A673 (cell line): Measurements from ENCODE around the gene C4orf50. TPM values are rescaled to one million over a fixed set of nuclear protein-coding genes. Genes with fewer than 3 reads are reported as not detected.

Experiments used
- BruUV-seq: library from RNA; stranded (reverse); fragments of 400-500 nt; replicated peaks from 2 replicates; lab custom pipeline; 2021; lab: Mats Ljungman, UMichigan
- CTCF ChIA-PET: fragments of 300-600 bp; sonication (Branson Sonifier 250); formaldehyde crosslinking; loops from one replicate; lab custom pipeline; 2022; ENCODE audit warnings: antibody characterized with exemption; lab: Charles Lee
- POLR2A ChIA-PET: fragments of 300-600 bp; sonication (Branson Sonifier 250); formaldehyde crosslinking; loops from one replicate; lab custom pipeline; 2022; ENCODE audit warnings: antibody characterized with exemption; ENCODE audit not compliant: low non-redundant PET; lab: Charles Lee
- DNase-seq: peaks from one replicate; pipeline ENCODE4 v3.0.0-alpha.2; 2015; ENCODE audit warnings: low spot score
- H3K27ac ChIP-seq: fragments of 200-600 bp; sonication (generic); 2 replicates; pipeline ENCODE4 v1.5.1; 2016; ENCODE audit warnings: mixed run types, low read depth, mild to moderate bottlenecking, mixed read lengths, antibody characterized with exemption, low read length; ENCODE audit not compliant: poor library complexity, severe bottlenecking
- H3K27me3 ChIP-seq: fragments of 200-600 bp; sonication (generic); replicated peaks from 2 replicates; pipeline ENCODE4 v1.6.1; 2017; ENCODE audit warnings: mixed run types, low read depth, mild to moderate bottlenecking, mixed read lengths, antibody characterized with exemption, low read length; ENCODE audit not compliant: insufficient read depth, poor library complexity
- H3K36me3 ChIP-seq: fragments of 200-600 bp; sonication (generic); 2 replicates; pipeline ENCODE4 v1.6.1; 2016; ENCODE audit warnings: mixed run types, mild to moderate bottlenecking, mixed read lengths, antibody characterized with exemption, low read length; ENCODE audit not compliant: insufficient read depth, poor library complexity, severe bottlenecking
- H3K4me1 ChIP-seq: fragments of 200-600 bp; sonication (generic); 2 replicates; pipeline ENCODE4 v1.6.1; 2017; ENCODE audit warnings: mixed run types, mild to moderate bottlenecking, mixed read lengths, antibody characterized with exemption, low read length; ENCODE audit not compliant: insufficient read depth, poor library complexity, severe bottlenecking
- H3K4me3 ChIP-seq: fragments of 200-600 bp; sonication (generic); 2 replicates; pipeline ENCODE4 v1.5.1; 2016; ENCODE audit warnings: low read depth, mixed run types, mild to moderate bottlenecking, mixed read lengths, low read length; ENCODE audit not compliant: poor library complexity, severe bottlenecking
- H3K9me3 ChIP-seq: fragments of 200-600 bp; sonication (generic); 2 replicates; pipeline ENCODE4 v1.6.1; 2016; ENCODE audit warnings: mixed run types, low read depth, mild to moderate bottlenecking, mixed read lengths, antibody characterized with exemption, low read length; ENCODE audit not compliant: poor library complexity, severe bottlenecking
- EZH2 ChIP-seq: fragments of 200-600 bp; sonication (generic); IDR thresholded peaks from 2 replicates; pipeline ENCODE4 v1.6.1; 2017; ENCODE audit warnings: borderline replicate concordance, low read depth, mild to moderate bottlenecking, mixed read lengths, antibody characterized with exemption, low read length; ENCODE audit not compliant: poor library complexity, severe bottlenecking
- intact Hi-C: fragments of 100-400 bp; cut with micrococcal nuclease; formaldehyde crosslinking; loops from one replicate; pipeline ENCODE4 v1.10.0; 2022; ENCODE audit not compliant: unreplicated experiment
- total RNA-seq: library from RNA; stranded (reverse); gene quantifications from 2 replicates; pipeline ENCODE4 v1.2.3, GENCODE V29; 2021
- TF ChIP-seq, protein P1 (sequence below): fragments of 300-800, 200-600 bp; sonication (generic); conservative IDR thresholded peaks from 2 replicates; pipeline ENCODE4 v1.5.1; 2017; ENCODE audit warnings: low read depth, mild to moderate bottlenecking, antibody characterized with exemption, low read length, moderate library complexity, mixed read lengths

The C4orf50 gene
- total RNA-seq, 1 experiment from 2014 or later: not detected

DNA sequence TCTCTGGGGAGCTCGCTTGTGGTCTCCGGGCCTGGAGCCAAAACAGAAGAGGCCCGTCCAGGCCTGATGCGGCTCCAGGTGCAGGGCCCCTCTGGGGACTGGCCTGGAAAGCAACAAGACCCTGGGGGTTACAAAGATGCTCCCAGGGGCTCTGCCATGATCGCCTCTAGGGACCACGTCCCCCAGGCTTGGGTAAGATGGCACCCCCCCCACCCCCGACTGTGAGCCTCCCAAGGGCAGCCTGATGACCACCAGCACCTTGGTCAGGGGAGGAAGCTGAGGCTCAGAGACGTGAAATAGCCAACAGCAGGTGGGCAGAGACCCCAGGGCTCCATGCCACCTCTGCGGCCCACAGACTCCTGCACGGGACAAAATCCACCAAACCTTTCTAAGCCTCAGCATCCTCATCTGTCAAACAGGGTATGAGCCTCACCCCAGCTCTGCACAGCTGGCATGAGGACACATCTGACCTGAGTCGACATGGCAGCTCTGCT lies 25.4 kb downstream of the C4orf50 start:
- BruUV-seq: no TSS peak
- Histone ChIP-seq H3K4me3 (no peak overlapping the region), H3K36me3 (no peaks in the 10 kb centered on the region), H3K27me3 (no peaks in the 10 kb centered on the region), H3K9me3 (no peaks in the 10 kb centered on the region), H3K27ac (no peak overlapping the region), H3K4me1 (no peaks in the 10 kb centered on the region)
- CTCF ChIA-PET: no interaction called here
- POLR2A ChIA-PET: no interaction called here
- intact Hi-C loops: no loop called here
- no peak for DNase-seq
- TF ChIP-seq, protein P1, sequence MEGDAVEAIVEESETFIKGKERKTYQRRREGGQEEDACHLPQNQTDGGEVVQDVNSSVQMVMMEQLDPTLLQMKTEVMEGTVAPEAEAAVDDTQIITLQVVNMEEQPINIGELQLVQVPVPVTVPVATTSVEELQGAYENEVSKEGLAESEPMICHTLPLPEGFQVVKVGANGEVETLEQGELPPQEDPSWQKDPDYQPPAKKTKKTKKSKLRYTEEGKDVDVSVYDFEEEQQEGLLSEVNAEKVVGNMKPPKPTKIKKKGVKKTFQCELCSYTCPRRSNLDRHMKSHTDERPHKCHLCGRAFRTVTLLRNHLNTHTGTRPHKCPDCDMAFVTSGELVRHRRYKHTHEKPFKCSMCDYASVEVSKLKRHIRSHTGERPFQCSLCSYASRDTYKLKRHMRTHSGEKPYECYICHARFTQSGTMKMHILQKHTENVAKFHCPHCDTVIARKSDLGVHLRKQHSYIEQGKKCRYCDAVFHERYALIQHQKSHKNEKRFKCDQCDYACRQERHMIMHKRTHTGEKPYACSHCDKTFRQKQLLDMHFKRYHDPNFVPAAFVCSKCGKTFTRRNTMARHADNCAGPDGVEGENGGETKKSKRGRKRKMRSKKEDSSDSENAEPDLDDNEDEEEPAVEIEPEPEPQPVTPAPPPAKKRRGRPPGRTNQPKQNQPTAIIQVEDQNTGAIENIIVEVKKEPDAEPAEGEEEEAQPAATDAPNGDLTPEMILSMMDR: no peak
- TF ChIP-seq EZH2: no peak

DNA sequence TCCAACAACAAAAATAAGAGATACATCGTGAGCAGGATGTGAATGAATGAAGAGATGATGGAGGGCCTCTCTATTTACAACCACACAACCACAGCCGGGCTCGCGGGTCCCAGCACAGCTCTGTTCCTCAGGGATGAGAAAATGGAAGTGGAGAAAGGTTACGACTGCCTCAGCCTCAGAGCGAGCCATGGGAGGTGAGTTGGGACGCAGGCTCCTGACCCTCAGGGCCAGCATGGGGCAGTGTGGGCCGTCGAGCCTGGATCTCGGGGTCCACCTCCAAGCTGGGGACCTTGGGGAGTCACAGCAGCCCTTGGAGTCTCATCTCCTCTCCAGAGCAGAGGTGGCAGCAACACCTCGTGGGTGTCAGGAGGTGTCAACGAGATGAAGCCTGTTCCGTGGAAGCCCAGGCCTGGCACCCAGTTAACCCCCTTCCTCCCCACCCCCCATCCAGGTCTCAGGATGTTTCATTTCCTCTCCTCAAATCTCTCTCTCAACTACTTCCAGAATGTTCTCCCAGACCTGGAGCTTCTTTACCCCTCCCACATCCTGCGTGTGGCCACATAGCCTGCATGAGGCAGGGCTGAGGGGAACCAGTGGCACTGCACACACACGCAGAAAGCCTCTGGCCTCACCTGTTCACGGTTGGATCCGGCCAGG lies 25.9 kb downstream of the C4orf50 start:
- H3K27me3 ChIP-seq: no peaks in the 10 kb centered on the region
- intact Hi-C loops: no loop called here
- POLR2A ChIA-PET: no interaction called here

DNA sequence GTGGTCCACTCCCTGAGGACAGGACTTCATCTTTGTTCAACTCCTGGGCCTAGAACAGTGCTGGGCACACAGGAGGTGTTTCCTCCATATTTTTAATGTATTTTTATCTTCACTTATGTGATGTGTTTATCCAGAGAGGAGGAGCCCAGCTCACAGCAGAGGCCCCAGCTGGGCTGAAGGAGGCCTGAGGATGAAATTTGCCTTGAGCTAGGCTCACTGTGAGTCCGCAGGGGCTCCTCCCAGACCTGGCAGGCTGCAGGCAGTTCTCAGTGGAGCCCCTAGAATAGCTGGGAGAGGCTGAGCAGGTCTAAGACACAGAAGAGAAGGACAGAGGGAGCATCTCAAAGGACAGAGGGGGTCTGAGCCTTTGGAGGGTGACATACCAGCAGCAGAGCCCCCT lies 26.8 kb downstream of the C4orf50 start:
- CTCF ChIA-PET: no interaction called here
- no peak for TF ChIP-seq EZH2
- TF ChIP-seq, protein P1: no peak
- DNase-seq: no peak
- H3K4me1 ChIP-seq: no peaks in the 10 kb centered on the region
- no peak overlapping the region for H3K27ac ChIP-seq
- intact Hi-C loops: no loop called here
- H3K9me3 ChIP-seq: no peaks in the 10 kb centered on the region
- POLR2A ChIA-PET: no interaction called here
- BruUV-seq: no TSS peak
- H3K4me3 ChIP-seq: no peak overlapping the region
- H3K36me3 ChIP-seq: no peaks in the 10 kb centered on the region
- H3K27me3 ChIP-seq: no peaks in the 10 kb centered on the region

More for the DNA sequence above, 25.9 kb downstream of the C4orf50 start:
- Histone ChIP-seq H3K4me1 (no peaks in the 10 kb centered on the region), H3K9me3 (no peaks in the 10 kb centered on the region), H3K4me3 (no peak overlapping the region), H3K36me3 (no peaks in the 10 kb centered on the region), H3K27ac (no peak overlapping the region)
- BruUV-seq: no TSS peak
- CTCF ChIA-PET: no interaction called here
- no peak for DNase-seq
- no peak for TF ChIP-seq EZH2
- TF ChIP-seq, protein P1: no peak
